Ovary (tissue), 10 donors: ENCODE measurements around the gene HYDIN. TPM values are rescaled to one million over a fixed set of nuclear protein-coding genes. Genes with fewer than 3 reads are reported as not detected.

Source experiments
- DNase-seq, 5 donors: peaks; one replicate each; pipeline ENCODE4 v3.0.0-alpha.2; 2019 to 2020
- H3K27ac ChIP-seq, 2 donors: fragments of 200-600 bp; one replicate each; pipeline versions ENCODE4 v1.5.1 to v1.8.0; 2019 to 2022
- H3K27me3 ChIP-seq: fragments of 200-600 bp; one replicate; pipeline ENCODE4 v1.8.0; 2022
- H3K36me3 ChIP-seq: fragments of 200-600 bp; sonication (generic); one replicate; pipeline ENCODE4 v1.5.1; 2019
- H3K4me1 ChIP-seq: one replicate; pipeline ENCODE4 v1.8.1; 2013; ENCODE audit warnings: mild to moderate bottlenecking, moderate library complexity; ENCODE audit not compliant: insufficient read depth
- H3K4me3 ChIP-seq: fragments of 200-600 bp; sonication (generic); one replicate; pipeline ENCODE4 v1.5.1; 2017
- H3K9me3 ChIP-seq, 2 donors: fragments of 200-600 bp in 1 of 2; sonication (generic) in 1 of 2; one replicate each; pipeline versions ENCODE4 v1.5.1 to v1.8.1; 2013 to 2019; ENCODE audit warnings: mild to moderate bottlenecking in 1 of 2, moderate library complexity in 1 of 2
- CTCF ChIP-seq, 3 donors: fragments of 450-650 bp in 2 of 3; fragments of 200-600 bp in 1 of 3; IDR thresholded peaks; one replicate each; pipeline versions ENCODE4 v1.5.1 to v1.8.0; 2016 to 2022; ENCODE audit warnings: antibody characterized with exemption in 3 of 3, mild to moderate bottlenecking in 1 of 3
- EP300 ChIP-seq: sonication (generic); formaldehyde crosslinking; IDR thresholded peaks from one replicate; pipeline ENCODE4 v1.6.1; 2017; ENCODE audit warnings: antibody characterized with exemption
- POLR2A ChIP-seq: fragments of 450-650 bp; IDR thresholded peaks from one replicate; pipeline ENCODE4 v1.6.1; 2017; ENCODE audit warnings: antibody characterized with exemption, mild to moderate bottlenecking, moderate library complexity
- WGBS, 3 donors: extraction: QIAGEN DNeasy Blood & Tissue Kit in 1 of 3; methylation state at CpG; one replicate each; pipeline versions ENCODE4 v1.1.5 to v1.1.7; 2013 to 2017; 5-methylcytosine and 5-hydroxymethylcytosine counted together
- intact Hi-C, 4 donors: fragments of 100-400 bp; cut with DNase I; formaldehyde crosslinking; loops; one replicate each; pipeline versions ENCODE4 v1.11.0 to v1.15.1; 2022 to 2023
- long read RNA-seq, 3 donors: library from polyadenylated mRNA in 2 of 3; unstranded in 2 of 3; transcript quantifications; one replicate each; pipeline ENCODE4 v2.0.0 and lab custom pipeline, GENCODE V29; 2021 to 2026
- polyA plus RNA-seq, 2 donors: library from polyadenylated mRNA; stranded (reverse); fragments of 200-250 nt in 1 of 2; fragments of 350-450 nt in 1 of 2; fragmentation: Illumina TruSeq in 1 of 2; extraction: RNeasy Lipid Tissue Mini Kit (QIAGEN cat#74804) in 1 of 2; gene quantifications; one replicate each; pipeline ENCODE4 v1.2.3, GENCODE V29; 2013 to 2014
- total RNA-seq, 7 donors: library from RNA; depleted of rRNA in 2 of 7; stranded (reverse); fragments of >200 nt in 2 of 7; fragmentation: NEBNext Ultra II Directional in 3 of 7; extraction: Animal tissue kit (Norgen Biotek cat#: 25700) in 3 of 7; gene quantifications; one replicate each; pipeline versions ENCODE4 v1.1.0 to v1.2.4, GENCODE V29; 2016 to 2023
- donor health status: DM: no; HTN: no; CAD: no; lungs with moderate emphysema.
- donor health status: DM: no; HTN: no; CAD: no.
- donor health status: Bipolar disorder and iron deficiency.
- donor health status: DM: yes; HTN: yes; CAD: no.
- donor health status: DM: no; HTN: no; CAD: no.
- donor health status: DM: yes; HTN: yes; CAD: no.

HYDIN gene
- total RNA-seq (10 to 100 TPM in 2 of 7 donors, 1 to 10 TPM in 5; 2.9 to 59.4 (median 4.5) TPM), polyA plus RNA-seq (under 1 TPM; 0.39 to 0.95 TPM)
- long read RNA-seq, donor 1 = 0 reads
- long read RNA-seq, donor 2 = 0 reads
- long read RNA-seq, donor 3 = 0 reads

GRCh38 chr16:71230122-71230845 is at the start of gene HYDIN:
Gene HYDIN, minus strand, starts transcription at chr16:71230722. Its CDS starts 43,827 bp downstream, at chr16:71186895.
- TF ChIP-seq EP300 = no peak
- TF ChIP-seq CTCF (IDR thresholded peaks at IDR 0.05) = no peak
- no peak for TF ChIP-seq POLR2A

GRCh38 chr16:71276589-71277334 is 46.2 kb upstream of the HYDIN start:
- no peak overlapping the region for H3K4me3 ChIP-seq
- no peaks in the 10 kb centered on the region for H3K36me3 ChIP-seq
- no peak for DNase-seq
- intact Hi-C loops = no loop called here
- WGBS, 3 donors = 94 to 95% (median 94%) methylated on average over 4 of the region's 4 CpGs
- no peaks in the 10 kb centered on the region for H3K4me1 ChIP-seq
- TF ChIP-seq CTCF (IDR thresholded peaks at IDR 0.05) (no peak), POLR2A (no peak)
- H3K27me3 ChIP-seq = no peaks in the 10 kb centered on the region
- H3K27ac ChIP-seq = no peak overlapping the region
- no peaks in the 10 kb centered on the region for H3K9me3 ChIP-seq

More at GRCh38 chr16:71230122-71230845, at the start of gene HYDIN:
- Histone ChIP-seq H3K27me3 (no peaks in the 10 kb centered on the region), H3K9me3 (no peaks in the 10 kb centered on the region), H3K4me3 (no peak within 1 kb of the TSS), H3K27ac (no peak within 1 kb of the TSS), H3K4me1 (no peaks in the 10 kb centered on the region), H3K36me3 (no peaks in the 10 kb centered on the region)
- intact Hi-C loops = no loop called here
- 7 to 8% (median 7%) methylated on average over 37 to 38 of the region's 38 CpGs for WGBS, 3 donors
- DNase-seq = peak; percentile 14 to 57 (median 37)

- DNase-seq = no peak
- H3K4me1 ChIP-seq = no peaks in the 10 kb centered on the region
- H3K4me3 ChIP-seq = no peak overlapping the region
- H3K36me3 ChIP-seq = no peaks in the 10 kb centered on the region
- no peak overlapping the region for H3K27ac ChIP-seq
- H3K27me3 ChIP-seq = no peaks in the 10 kb centered on the region
- intact Hi-C loops = no loop called here
- H3K9me3 ChIP-seq = no peaks in the 10 kb centered on the region
- no peak for TF ChIP-seq EP300
- no peak for TF ChIP-seq POLR2A
- TF ChIP-seq CTCF (IDR thresholded peaks at IDR 0.05) = no peak
- 91 to 98% (median 98%) methylated on average over 1 of the region's 1 CpG for WGBS, 3 donors
Observed at GRCh38 chr16:71273384-71273783, 42.9 kb upstream of the HYDIN start.

GRCh38 chr16:71264299-71264698 is 33.8 kb upstream of the HYDIN start:
- no peak overlapping the region for H3K4me3 ChIP-seq
- intact Hi-C loops = no loop called here
- 17 to 22% (median 18%) methylated on average over 3 of the region's 3 CpGs for WGBS, 3 donors

More at GRCh38 chr16:71264299-71264698, 33.8 kb upstream of the HYDIN start:
- TF ChIP-seq POLR2A (no peak), EP300 (no peak), CTCF (IDR thresholded peaks at IDR 0.05) (no peak)
- Histone ChIP-seq H3K9me3 (no peaks in the 10 kb centered on the region), H3K27me3 (no peaks in the 10 kb centered on the region), H3K27ac (no peak overlapping the region), H3K36me3 (no peaks in the 10 kb centered on the region), H3K4me1 (no peaks in the 10 kb centered on the region)
- no peak for DNase-seq
